Ammon's horn (tissue), 1 donor: ENCODE results near the gene USP49.

Experiments used
- DNase-seq: peaks from one replicate; pipeline ENCODE4 v3.0.0-alpha.2; 2016; ENCODE audit warnings: low spot score

USP49 gene

DNA sequence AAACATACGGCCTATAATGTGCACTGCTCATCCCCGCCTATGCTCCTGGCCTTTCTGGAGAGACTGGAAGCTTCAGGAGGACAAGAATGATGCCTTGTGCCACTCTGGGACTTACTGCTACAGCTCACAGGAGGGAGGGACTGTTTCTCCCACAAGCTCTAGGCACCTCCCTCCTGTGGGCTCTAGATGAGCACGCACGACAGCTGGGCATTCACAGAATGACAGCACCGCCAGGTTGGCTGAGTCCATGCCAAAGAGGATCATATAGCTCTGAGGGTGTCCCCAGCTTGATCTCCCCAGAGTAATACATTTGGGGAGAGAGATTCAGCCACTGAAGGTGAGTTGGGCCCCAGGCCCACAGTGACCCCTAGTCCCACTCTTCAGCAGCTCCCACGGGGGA is 137.9 kb downstream of the USP49 start:
- no peak for DNase-seq

DNA sequence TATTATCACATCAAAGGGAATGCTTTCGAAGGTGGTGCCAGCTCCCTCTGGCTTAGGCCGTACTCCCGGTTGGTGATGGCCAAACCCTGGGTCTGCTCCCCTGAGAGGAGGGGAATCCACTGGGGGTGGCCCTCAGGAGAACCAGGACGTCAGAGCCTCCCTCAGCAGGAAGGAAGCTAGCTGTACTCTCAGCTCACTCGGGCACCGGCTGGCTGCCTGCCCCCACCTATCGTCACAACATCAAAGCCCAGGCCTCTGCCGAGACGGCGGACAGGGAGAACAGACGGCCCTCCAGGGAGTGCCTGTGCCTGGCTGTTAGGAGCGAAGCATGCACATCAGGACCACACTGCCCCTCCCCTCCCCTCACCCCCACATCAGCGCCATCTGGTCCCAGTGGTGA is 138.8 kb downstream of the USP49 start:
- DNase-seq = no peak

DNA sequence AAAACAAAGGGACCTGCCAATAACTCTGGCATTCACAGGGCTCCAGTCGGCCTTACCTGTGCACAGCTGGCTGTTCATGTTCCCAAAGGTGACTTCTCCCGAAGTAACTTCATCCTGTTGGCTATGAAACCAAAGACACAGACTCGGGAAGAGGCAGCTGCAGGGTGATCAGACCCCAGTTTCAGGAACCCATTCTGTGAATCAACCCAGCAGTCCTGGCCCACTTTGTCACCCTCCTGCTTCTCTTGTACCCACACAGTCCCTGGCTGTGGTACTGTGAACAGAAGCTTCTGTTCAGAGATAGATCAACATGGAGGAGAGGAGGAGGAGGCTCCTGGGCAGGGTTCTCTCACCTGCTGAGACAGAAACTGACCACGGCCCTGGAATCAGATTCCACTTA is 139.3 kb downstream of the USP49 start:
- no peak for DNase-seq

DNA sequence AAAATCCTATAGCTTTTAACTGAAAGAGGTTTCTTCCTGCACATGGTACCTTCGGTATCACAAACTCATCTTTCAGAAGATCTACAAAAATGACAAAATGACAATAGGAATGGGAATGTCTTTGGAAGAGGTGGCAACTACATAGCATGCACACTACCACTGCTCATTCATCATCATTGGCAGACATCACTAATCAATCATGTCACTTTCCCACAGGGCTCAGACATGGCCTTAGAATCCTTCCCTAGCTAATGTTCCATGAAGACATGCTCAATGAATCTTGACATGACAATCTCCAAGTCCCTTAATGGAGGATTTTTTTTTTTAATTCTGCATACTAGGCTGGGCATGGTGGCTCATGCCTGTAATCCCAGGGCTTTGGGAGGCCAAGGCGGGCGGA is 144.8 kb downstream of the USP49 start:
- DNase-seq = no peak

DNA sequence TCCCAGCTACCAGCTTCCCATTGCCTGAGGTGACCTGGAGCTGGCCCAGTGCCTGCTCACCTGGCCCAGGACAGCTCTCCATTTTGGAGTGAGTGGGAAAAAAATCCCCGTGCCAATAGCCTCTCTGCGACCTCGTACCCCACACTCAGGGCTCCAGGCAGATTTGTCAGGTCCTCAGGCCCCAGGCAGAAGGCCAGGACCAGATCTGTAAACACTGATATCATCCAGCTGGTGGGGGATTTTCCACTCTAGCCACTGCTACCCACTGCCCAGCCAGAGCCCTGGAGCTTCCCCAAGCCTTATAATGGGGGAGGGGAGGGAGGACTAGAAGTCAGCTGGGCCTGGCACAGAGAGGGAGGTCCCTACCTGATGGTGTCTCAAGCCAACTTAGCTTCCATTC is 146.6 kb downstream of the USP49 start:
- no peak for DNase-seq

DNA sequence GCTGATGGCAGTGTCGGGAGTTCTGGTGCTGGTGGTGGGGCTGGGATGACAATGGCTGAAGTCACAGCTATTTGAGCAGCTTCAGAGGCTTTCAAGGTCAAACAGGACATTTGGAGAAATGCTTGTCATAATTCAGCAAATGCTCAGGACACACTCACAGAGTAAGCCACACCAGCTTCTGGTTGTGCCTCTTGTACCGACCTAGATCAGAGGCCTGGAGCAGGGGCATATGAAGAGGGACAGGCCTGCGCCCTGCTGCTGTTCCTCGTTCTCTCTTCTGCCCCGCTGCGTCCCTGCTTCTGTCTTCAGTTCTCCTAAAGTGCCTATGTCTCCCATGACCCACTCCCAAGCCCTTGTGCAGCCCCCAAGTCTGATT is 147.1 kb downstream of the USP49 start:
- DNase-seq = no peak

DNA sequence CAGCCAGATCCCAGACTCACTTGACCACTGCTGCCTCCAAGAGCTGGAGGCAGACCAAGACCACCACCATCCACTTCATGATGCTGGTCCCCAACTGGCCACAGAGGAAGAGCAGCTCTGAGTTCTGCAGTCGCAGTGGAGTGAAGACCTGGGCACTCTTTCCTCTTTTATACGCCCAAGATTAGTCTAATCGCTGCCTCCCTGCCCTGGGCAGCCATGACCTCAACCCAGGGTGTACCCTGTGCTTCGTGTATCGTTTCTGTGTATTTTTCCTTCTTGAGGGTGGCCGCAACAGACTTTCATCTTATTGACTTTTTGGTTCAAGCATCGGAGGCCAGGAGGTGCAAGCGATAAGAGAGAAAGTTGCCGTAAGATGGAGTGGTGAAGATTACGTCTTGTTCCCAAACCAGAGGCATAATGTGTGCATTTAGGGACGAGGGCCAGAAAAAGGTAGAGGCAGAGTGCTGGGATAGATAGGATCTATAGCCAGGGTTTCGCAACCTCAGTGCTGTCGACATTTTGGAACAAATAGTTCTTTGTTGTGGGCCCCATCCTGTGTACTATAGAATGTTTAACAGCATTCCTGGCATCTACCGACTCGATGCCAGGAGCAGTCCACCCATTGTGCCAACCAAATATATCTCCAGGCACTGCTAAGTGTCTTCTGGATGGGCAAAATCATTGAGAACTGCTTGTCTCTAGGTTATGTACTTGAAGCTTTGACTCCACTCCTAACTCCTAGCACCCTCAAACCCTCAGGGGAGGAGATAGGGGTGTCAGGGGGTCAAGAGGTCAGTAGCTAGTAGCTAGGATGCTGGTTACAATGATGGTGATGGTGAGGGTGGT is 147.7 kb downstream of the USP49 start, which contains the start of gene PGC:
TSS of gene PGC (minus strand) at position 142 of the 846 bp plus-strand sequence. CDS start at position 79, 63 bp downstream.
- DNase-seq = no peak

DNA sequence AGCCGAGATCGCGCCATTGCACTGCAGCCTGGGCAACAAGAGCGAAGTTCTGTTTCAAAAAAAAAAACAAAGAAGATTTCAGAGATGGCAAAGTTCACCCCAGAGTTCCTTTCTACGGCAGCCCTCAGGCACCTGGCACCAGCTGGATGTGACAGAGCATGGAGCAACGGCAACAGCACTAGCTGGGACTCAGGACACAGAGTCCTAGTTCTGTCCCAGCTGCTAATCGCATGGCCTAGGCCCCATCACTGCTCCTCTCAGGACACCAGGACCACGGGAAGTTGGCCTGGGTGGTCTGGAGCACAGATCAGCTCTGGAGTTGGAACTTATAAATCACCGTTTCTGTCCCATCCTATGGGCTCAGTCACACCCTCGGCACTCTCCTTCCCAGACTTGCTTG is 149.1 kb downstream of the USP49 start:
- DNase-seq = no peak

DNA sequence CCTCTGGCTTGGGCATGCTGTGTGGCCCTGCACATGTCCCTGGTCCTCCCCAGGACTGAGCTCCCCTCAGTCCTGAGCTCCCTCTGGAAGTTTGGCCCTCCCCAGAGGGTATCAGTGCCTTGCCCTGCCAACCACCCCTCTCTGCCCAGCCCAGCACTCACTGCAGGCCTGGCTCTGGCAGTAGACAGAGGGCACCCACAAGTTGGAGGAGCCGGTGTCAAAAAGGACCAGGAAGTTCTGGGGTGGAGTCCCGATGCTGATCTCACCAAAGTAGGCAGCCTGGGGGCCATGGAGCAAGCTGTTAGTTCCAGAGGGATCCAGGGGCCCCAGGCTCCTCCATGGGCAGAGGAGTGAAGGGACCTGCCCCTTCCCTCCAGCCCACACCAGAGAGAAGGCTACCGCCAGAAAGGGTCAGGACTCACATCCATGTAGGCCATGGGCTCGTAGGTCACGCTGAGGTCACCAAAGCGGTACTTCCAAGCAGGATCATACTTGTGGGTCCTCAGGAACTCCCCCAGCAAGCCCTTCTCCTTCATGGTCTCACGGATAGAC is 150.9 kb downstream of the USP49 start:
- DNase-seq = no peak

DNA sequence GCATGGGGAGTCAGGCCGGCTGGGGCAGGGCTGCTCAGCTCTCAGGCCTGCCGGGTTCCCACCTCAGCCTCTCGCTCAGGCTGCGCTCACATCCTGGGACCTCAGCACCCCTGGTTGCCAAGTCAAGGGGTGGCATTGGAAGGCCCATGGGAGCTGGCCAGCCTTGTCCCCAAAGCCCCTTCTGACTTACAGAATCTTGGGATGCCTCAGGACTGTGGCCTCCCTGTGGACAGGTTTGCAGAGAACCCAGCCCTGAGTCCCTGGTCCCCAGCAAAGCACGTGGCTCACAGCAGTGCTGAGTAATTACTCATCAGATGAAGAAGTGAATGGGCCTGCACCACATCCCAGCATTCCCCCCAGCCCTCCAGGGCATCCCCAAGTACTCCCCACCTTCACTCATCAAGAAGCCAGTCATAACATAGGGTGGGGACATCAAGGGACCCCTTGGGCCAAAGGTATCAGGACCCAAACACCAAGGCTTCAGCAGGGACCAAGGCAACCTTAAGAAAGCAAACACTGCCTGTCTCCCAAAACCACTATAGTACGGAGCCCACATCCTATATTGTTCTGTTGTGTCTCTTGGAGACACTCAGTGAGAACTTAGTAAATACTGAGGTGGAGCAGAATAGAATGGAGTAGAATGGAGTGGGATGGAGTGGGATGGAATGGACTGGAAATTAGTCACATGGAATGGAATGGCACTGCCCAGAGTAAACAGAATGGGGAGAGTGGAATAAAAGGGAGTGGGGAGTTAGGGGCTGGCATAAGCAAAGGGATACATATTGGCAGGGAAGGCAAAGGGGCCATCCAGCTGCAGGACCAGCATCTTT is 151.6 kb downstream of the USP49 start:
- no peak for DNase-seq

DNA sequence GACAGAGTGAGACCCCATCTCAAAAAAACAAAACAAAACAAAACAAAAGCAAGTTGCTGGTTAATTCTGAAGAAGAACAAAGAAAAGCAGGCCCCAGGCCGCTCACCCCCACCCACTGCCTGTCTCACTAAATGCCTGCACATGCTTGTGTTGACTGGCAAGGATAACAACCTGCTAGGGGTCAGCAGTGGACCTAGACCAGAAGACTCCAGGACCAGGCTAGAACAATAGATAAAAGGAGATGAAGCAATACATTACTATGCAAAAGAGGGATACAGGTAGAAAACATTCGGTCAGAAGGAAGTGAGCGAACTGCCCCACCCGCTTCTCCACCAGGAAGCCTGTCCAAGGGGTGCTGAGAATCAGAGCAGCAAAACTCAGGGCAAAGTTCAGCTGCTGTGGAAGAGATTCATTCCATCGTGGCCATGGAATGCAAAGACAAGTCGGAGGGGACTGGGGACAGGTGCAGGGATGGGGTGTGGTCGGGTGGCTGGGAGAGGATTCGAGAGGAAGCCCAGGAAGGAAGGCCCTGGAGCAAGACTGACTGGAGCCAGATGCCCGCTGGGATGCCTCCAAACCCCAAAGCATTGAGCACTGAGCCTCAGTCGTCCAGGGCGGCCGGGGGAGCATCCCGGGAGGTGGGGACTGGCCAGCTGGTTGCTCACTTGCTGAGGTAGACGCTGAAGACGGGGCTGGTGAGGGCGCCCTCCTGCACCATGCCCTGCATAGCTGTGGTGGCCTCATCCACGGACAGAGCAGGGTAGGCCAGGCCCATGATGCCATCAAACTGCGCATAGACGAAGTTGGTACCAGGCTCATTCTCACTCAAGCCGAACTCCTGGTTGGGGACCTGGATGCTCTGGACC is 153.3 kb downstream of the USP49 start:
- no peak for DNase-seq

DNA sequence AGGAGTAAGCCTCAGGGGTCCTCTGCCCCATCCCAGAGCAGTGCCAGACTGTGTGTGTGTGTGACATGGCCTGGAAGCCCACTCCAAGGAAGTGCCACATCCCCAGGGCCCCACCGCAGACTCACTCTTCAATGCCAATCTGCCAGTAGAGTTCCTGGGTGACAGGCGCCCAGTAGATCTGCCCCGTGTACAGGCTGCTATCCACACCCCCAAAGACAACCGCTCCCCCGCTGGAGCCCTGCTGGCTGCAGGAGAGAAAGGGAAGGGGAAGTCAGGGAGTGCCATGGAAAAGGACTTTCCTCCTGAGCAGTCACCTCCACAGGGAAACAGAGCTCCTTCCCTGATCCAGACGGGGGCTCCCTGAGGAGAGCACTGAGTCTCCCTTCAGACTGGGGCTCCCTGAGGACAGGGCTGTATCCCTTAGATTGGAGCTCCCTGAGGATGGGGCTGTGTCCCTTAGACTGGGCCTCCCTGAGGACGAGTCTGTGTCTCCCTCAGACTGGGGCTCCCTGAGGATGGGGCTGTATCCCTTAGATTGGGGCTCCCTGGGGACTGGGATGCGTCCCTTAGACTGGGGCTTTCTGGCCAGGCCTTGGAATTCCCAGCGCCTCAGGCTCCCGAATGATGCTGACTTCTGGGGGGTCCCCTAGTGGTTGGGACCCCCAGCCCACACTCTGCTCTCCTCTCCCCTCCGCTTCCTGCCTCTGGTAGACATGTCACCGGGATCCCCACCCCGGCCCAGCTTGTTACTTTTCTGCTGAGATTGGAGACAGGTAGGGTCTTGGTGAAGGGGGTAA is 154.6 kb downstream of the USP49 start:
- no peak for DNase-seq
